Astrocyte of the cerebellum (primary cell): ENCODE measurements around the gene ZNF511.
A peak's percentile ranks its signal among the peaks of the same experiment; 100 is the strongest.

Source experiments
- DNase-seq: peaks from one replicate; pipeline ENCODE4 v3.0.0-alpha.2; 2011; ENCODE audit warnings: low read depth
- H3K4me3 ChIP-seq: 2 replicates; pipeline ENCODE4 v1.5.1; 2011; ENCODE audit warnings: mild to moderate bottlenecking, low read depth, low read length, moderate library complexity
- CTCF ChIP-seq: IDR thresholded peaks from 2 replicates; pipeline ENCODE4 v1.5.1; 2012; ENCODE audit warnings: low read length, low read depth, moderate library complexity, mild to moderate bottlenecking; ENCODE audit errors: missing control alignments
- in situ Hi-C: cut with HindIII; loops from 2 replicates; pipeline ENCODE4 v1.10.0; 2017; ENCODE audit warnings: low sequenced_read_pairs

ZNF511 gene

GRCh38 chr10:133328358-133329343, 19.9 kb downstream of the ZNF511 start:
- no peak overlapping the region for H3K4me3 ChIP-seq
- TF ChIP-seq CTCF, result no peak
- no peak for DNase-seq
- in situ Hi-C loops, result no loop called here

GRCh38 chr10:133329491-133330202, 20.9 kb downstream of the ZNF511 start:
- TF ChIP-seq CTCF, result peak; percentile 96
- in situ Hi-C loops, result no loop called here
- peak; percentile 79 for DNase-seq
- H3K4me3 ChIP-seq, result peak overlapping the region; percentile 4

GRCh38 chr10:133332936-133333699, 24.4 kb downstream of the ZNF511 start:
- H3K4me3 ChIP-seq, result no peak overlapping the region
- TF ChIP-seq CTCF, result no peak
- DNase-seq, result no peak
- in situ Hi-C loops, result no loop called here

GRCh38 chr10:133334503-133335245, 26.0 kb downstream of the ZNF511 start:
- TF ChIP-seq CTCF, result no peak
- DNase-seq, result no peak
- peak overlapping the region; percentile 36 for H3K4me3 ChIP-seq
- in situ Hi-C loops, result no loop called here

GRCh38 chr10:133335246-133336117, 26.8 kb downstream of the ZNF511 start:
- peak overlapping the region; percentile 36 for H3K4me3 ChIP-seq
- in situ Hi-C loops, result no loop called here
- DNase-seq, result peak; percentile 41
- no peak for TF ChIP-seq CTCF
